Bronchial epithelial cell (primary cell): ENCODE data around the gene SLIT3. TPM values are rescaled to one million over a fixed set of nuclear protein-coding genes. Genes with fewer than 3 reads are reported as not detected.
A peak's percentile ranks its signal among the peaks of the same experiment; 100 is the strongest.

Experiments used
- DNase-seq: peaks from one replicate; pipeline ENCODE4 v3.0.0-alpha.2; 2010; ENCODE audit warnings: low read depth
- FAIRE-seq: peaks from 2 replicates; lab custom pipeline; 2011; peaks lifted over from hg19 to GRCh38; lab: Jason Lieb, UNC
- H3K27me3 ChIP-seq: 2 replicates; pipeline ENCODE4 v1.5.1; 2011; ENCODE audit warnings: low read length; ENCODE audit not compliant: control insufficient read depth, insufficient read depth
- H3K36me3 ChIP-seq: 2 replicates; pipeline ENCODE4 v1.5.1; 2011; ENCODE audit warnings: low read length; ENCODE audit not compliant: control insufficient read depth, insufficient read depth
- H3K4me3 ChIP-seq: 2 replicates; pipeline ENCODE4 v1.5.1; 2011; ENCODE audit warnings: mild to moderate bottlenecking, low read depth, low read length, control low read depth
- CTCF ChIP-seq: IDR thresholded peaks from 2 replicates; pipeline ENCODE4 v1.5.1; 2011; ENCODE audit warnings: mild to moderate bottlenecking, moderate library complexity, low read length, control low read depth, inconsistent platforms; ENCODE audit not compliant: insufficient read depth, severe bottlenecking
- total RNA-seq: library from RNA; depleted of rRNA; stranded (reverse); fragments of >200 nt; gene quantifications from 2 replicates; pipeline ENCODE4 v1.2.1, GENCODE V29; 2014

The SLIT3 gene
- total RNA-seq, 1 donor from 2014 or later: 0.79 TPM

DNA sequence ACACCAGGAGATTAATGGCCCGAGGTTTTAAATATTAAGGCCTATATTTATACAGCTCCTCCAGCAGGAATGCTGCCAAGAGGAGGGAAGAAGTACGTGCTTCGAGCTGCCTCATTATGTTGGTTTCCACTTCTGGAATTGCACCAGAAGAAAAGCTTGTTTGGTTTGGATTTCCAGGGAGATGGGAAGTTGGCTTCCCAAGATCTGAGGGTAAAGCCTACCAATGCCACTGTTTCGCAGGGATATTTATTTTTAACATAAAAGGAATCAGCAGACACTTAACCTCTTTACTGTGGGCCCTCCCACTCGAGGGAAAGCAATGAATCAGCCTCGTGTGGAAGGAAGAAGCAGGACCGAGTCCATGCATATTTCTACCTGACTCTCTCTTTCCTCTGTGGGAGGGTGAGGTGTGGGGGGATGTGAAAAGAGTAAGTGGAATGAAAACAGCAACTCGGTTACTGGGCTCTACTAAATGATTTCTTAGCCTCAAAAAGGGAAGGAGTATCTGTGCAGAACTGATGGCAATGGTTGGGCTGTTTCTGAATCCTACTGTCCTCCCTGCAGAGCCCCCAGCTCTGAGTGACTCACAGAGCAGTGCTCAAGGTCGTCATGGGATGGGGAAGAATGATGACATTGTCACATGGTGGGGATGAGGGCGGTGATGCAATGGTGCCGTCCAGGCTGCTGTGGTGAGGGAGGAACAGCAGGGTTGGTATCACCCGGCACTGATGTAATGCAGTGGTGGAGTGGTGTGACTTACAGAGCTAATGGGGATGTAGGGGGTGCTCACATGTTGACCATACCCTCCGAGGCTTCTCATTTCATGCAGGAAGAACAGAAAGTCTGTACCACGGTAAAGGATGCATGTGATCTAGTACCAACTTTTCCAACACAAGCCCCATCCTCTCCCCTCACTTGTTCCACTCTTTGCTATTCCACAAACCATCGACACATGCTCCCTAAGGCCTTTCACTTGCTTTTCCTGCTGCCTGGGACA is 506.8 kb downstream of the SLIT3 start:
- peak; percentile 5 for DNase-seq

GRCh38 chr5:168792678-168793077 is 508.3 kb downstream of the SLIT3 start:
- no peak for TF ChIP-seq CTCF
- Histone ChIP-seq H3K36me3 (no peaks in the 10 kb centered on the region), H3K4me3 (no peak overlapping the region), H3K27me3 (no peaks in the 10 kb centered on the region)
- no peak for DNase-seq
- no peak for FAIRE-seq

More for the DNA sequence above, 506.8 kb downstream of the SLIT3 start:
- FAIRE-seq: peak; percentile 28
- Histone ChIP-seq H3K27me3 (no peaks in the 10 kb centered on the region), H3K4me3 (no peak overlapping the region), H3K36me3 (no peaks in the 10 kb centered on the region)
- TF ChIP-seq CTCF: no peak

DNA sequence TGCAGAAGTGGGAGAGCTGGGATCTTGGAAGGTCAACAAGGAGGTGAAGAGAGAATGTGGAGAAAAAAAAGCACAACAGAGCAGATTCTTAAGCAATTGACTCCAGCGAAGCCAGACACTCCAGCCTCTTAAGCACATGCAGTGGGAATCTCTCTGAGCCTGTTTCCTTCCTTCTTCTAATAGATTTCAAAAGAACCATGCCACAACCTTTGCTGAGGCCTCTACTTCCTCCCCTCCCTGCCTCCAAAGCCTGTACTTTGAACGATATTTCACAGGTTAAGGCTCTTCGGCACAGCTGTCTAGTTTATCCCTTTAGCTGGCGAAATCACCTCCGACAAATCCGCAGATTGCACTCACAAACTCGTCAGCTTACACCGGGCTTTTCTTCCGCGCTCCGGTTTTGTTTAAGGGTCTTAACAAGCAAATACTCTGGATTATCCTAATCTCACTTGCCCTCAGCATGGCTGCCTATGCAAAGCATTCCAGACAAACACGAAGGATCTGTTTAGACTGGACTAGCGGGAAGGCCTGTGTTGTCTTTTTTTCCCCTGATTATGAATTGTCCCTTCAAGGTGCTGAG is 510.2 kb downstream of the SLIT3 start:
- no peaks in the 10 kb centered on the region for H3K36me3 ChIP-seq
- no peak for TF ChIP-seq CTCF
- DNase-seq (no peak), FAIRE-seq (no peak)
- H3K4me3 ChIP-seq: no peak overlapping the region
- no peaks in the 10 kb centered on the region for H3K27me3 ChIP-seq

GRCh38 chr5:168790002-168790635 is 510.8 kb downstream of the SLIT3 start:
- DNase-seq (no peak), FAIRE-seq (no peak)
- no peak overlapping the region for H3K4me3 ChIP-seq
- TF ChIP-seq CTCF: no peak
- no peaks in the 10 kb centered on the region for H3K36me3 ChIP-seq
- H3K27me3 ChIP-seq: no peaks in the 10 kb centered on the region

DNA sequence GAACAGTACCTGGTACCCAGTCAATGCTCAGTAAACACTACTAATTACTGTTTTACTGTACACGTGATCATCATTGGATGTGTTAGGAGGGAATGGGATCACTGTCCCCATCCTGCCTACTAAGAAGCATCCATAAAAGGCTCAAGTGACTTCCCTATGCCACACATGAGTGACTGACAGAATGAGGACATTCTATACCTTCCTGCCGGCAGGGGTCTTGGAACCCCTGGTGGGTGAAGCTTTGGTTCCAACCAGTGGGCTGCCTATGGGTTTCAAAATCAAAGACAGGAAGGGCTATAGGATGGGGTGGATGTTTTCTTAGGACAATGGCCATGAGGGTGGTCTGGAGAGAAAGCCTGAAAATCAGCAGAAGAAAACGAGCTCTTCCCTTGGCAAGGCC is 512.2 kb downstream of the SLIT3 start:
- no peak for FAIRE-seq
- H3K36me3 ChIP-seq: no peaks in the 10 kb centered on the region
- no peaks in the 10 kb centered on the region for H3K27me3 ChIP-seq
- H3K4me3 ChIP-seq: no peak overlapping the region
- TF ChIP-seq CTCF: no peak
- DNase-seq: no peak
